Duodenal mucosa (tissue), 2 donors: ENCODE data around the gene NCF1.
"Not testable (repeated sequence)": the region's sequence is repeated elsewhere in the genome, so short reads cannot be mapped to it uniquely, and the experiment has no call there.

ENCODE experiments used
- H3K27ac ChIP-seq: one replicate; pipeline ENCODE4 v1.7.0; 2013; ENCODE audit warnings: low read depth, low read length
- H3K27me3 ChIP-seq, 2 donors: one replicate each; pipeline ENCODE4 v1.7.0; 2013; ENCODE audit warnings: low read length in 2 of 2, control low read depth in 1 of 2; ENCODE audit not compliant: insufficient read depth in 2 of 2, control insufficient read depth in 1 of 2
- H3K36me3 ChIP-seq, 2 donors: one replicate each; pipeline ENCODE4 v1.7.0; 2013; ENCODE audit warnings: low read length in 2 of 2, control low read depth in 1 of 2; ENCODE audit not compliant: insufficient read depth in 2 of 2, control insufficient read depth in 1 of 2
- H3K4me1 ChIP-seq, 2 donors: one replicate each; pipeline ENCODE4 v1.7.0; 2013; ENCODE audit warnings: low read length in 2 of 2, control low read depth in 1 of 2; ENCODE audit not compliant: insufficient read depth in 2 of 2, control insufficient read depth in 1 of 2
- H3K4me3 ChIP-seq, 2 donors: one replicate each; pipeline ENCODE4 v1.7.0; 2013; ENCODE audit warnings: low read length in 2 of 2, low read depth in 1 of 2
- H3K9ac ChIP-seq, 2 donors: one replicate each; pipeline ENCODE4 v1.7.0; 2013; ENCODE audit warnings: low read length in 2 of 2, low read depth in 1 of 2
- H3K9me3 ChIP-seq, 2 donors: one replicate each; pipeline ENCODE4 v1.7.0; 2013; ENCODE audit warnings: low read length in 2 of 2, control low read depth in 1 of 2; ENCODE audit not compliant: control insufficient read depth in 1 of 2

The NCF1 gene

GRCh38 chr7:74773760-74774750 is at the start of gene NCF1:
Gene NCF1 (plus strand): TSS chr7:74774011. CDS start chr7:74774032, 21 bp downstream.
- H3K36me3 ChIP-seq, H3K27ac ChIP-seq, H3K27me3 ChIP-seq, H3K4me3 ChIP-seq, H3K9me3 ChIP-seq, H3K9ac ChIP-seq, H3K4me1 ChIP-seq: not testable (repeated sequence)

- no peak overlapping the region for H3K4me3 ChIP-seq
- H3K9me3 ChIP-seq, result no peaks in the 10 kb centered on the region
- no peak overlapping the region for H3K27ac ChIP-seq
Measured at GRCh38 chr7:74725840-74726239, 48.0 kb upstream of the NCF1 start.

GRCh38 chr7:74726309-74727101 is 47.3 kb upstream of the NCF1 start:
- Histone ChIP-seq H3K27me3 (no peaks in the 10 kb centered on the region), H3K27ac (no peak overlapping the region), H3K4me3 (no peak overlapping the region), H3K36me3 (peaks cover 5 to 15% of the 10 kb centered on the region in 2 donors), H3K4me1 (no peaks in the 10 kb centered on the region), H3K9me3 (no peaks in the 10 kb centered on the region), H3K9ac (no peak overlapping the region)

More at GRCh38 chr7:74725840-74726239, 48.0 kb upstream of the NCF1 start:
- peaks cover 5 to 20% of the 10 kb centered on the region in 2 donors for H3K36me3 ChIP-seq
- no peak overlapping the region for H3K9ac ChIP-seq
- no peaks in the 10 kb centered on the region for H3K27me3 ChIP-seq
- H3K4me1 ChIP-seq, result no peaks in the 10 kb centered on the region

GRCh38 chr7:74728686-74729085 is 45.1 kb upstream of the NCF1 start:
- not testable (repeated sequence) for H3K9ac ChIP-seq, H3K4me1 ChIP-seq, H3K27me3 ChIP-seq, H3K9me3 ChIP-seq, H3K27ac ChIP-seq, H3K36me3 ChIP-seq, H3K4me3 ChIP-seq

- H3K4me3 ChIP-seq, H3K9ac ChIP-seq, H3K27me3 ChIP-seq, H3K36me3 ChIP-seq, H3K4me1 ChIP-seq, H3K9me3 ChIP-seq, H3K27ac ChIP-seq: not testable (repeated sequence)
Measured at GRCh38 chr7:74730186-74730585, 43.6 kb upstream of the NCF1 start.

- H3K27me3 ChIP-seq, H3K36me3 ChIP-seq, H3K9ac ChIP-seq, H3K4me1 ChIP-seq, H3K4me3 ChIP-seq, H3K9me3 ChIP-seq, H3K27ac ChIP-seq: not testable (repeated sequence)
Measured at GRCh38 chr7:74739974-74740703, 33.7 kb upstream of the NCF1 start.

GRCh38 chr7:74743936-74744557 is 29.8 kb upstream of the NCF1 start:
- H3K36me3 ChIP-seq, H3K4me3 ChIP-seq, H3K27me3 ChIP-seq, H3K9me3 ChIP-seq, H3K9ac ChIP-seq, H3K4me1 ChIP-seq, H3K27ac ChIP-seq: not testable (repeated sequence)

- H3K9me3 ChIP-seq, H3K27me3 ChIP-seq, H3K4me3 ChIP-seq, H3K27ac ChIP-seq, H3K4me1 ChIP-seq, H3K36me3 ChIP-seq, H3K9ac ChIP-seq: not testable (repeated sequence)
Measured at GRCh38 chr7:74753921-74754482, 19.8 kb upstream of the NCF1 start.

- not testable (repeated sequence) for H3K4me1 ChIP-seq, H3K36me3 ChIP-seq, H3K9ac ChIP-seq, H3K27me3 ChIP-seq, H3K4me3 ChIP-seq, H3K27ac ChIP-seq, H3K9me3 ChIP-seq
Measured at GRCh38 chr7:74756673-74757072, 17.1 kb upstream of the NCF1 start.
